ENCODE results near the gene CAPN10.

CAPN10 gene

GRCh38 chr2:240578488-240578887 lies 8.0 kb upstream of the CAPN10 start:
- TF ChIP-seq CTCF (conservative IDR thresholded peaks at IDR 0.05; ENCODE audit: low read depth): no peak
- ChIA-PET CTCF (interaction anchor here (1.1 kb wide), 1 partner anchor 13 kb away, joined by 3 read pairs; no protein-coding TSS in a partner anchor), POLR2A (ENCODE audit: low non-redundant PET) (no interaction called here)
- H3K27ac ChIP-seq: peak overlapping the region; percentile 98
- no peak for DNase-seq (ENCODE audit: low spot score)

- no peak for TF ChIP-seq CTCF (conservative IDR thresholded peaks at IDR 0.05; ENCODE audit: low read depth)
- CTCF ChIA-PET: interaction anchor here (0.6 to 1.9 kb wide), 5 partner anchors 8 to 34 kb away, joined by 3 to 16 read pairs (median 5); no protein-coding TSS in a partner anchor
- H3K27ac ChIP-seq: peak overlapping the region; percentile 98
- POLR2A ChIA-PET (ENCODE audit: low non-redundant PET): interaction anchor here (0.7 to 0.9 kb wide), 2 partner anchors 13 to 482 kb away, joined by 3 read pairs; no protein-coding TSS in a partner anchor
- no peak for DNase-seq (ENCODE audit: low spot score)
Observed at GRCh38 chr2:240579071-240579762, 7.3 kb upstream of the CAPN10 start.

GRCh38 chr2:240579771-240580614 lies 6.5 kb upstream of the CAPN10 start:
- peak; percentile 78 for DNase-seq (ENCODE audit: low spot score)
- CTCF ChIA-PET: interaction anchor here (0.6 to 1.9 kb wide), 8 partner anchors 9 to 266 kb away, joined by 3 to 16 read pairs (median 4); no protein-coding TSS in a partner anchor
- TF ChIP-seq CTCF (conservative IDR thresholded peaks at IDR 0.05; ENCODE audit: low read depth): peak; percentile 51
- H3K27ac ChIP-seq: peak overlapping the region; percentile 98
- POLR2A ChIA-PET (ENCODE audit: low non-redundant PET): interaction anchor here (0.7 to 0.9 kb wide), 2 partner anchors 14 to 483 kb away, joined by 3 read pairs; no protein-coding TSS in a partner anchor

- POLR2A ChIA-PET (ENCODE audit: low non-redundant PET): interaction anchor here (0.5 kb wide), 1 partner anchor 10 kb away, joined by 3 read pairs; no protein-coding TSS in a partner anchor
- DNase-seq (ENCODE audit: low spot score): no peak
- peak overlapping the region; percentile 26; the same call in 1 of the 2 replicates for H3K27ac ChIP-seq
- CTCF ChIA-PET: interaction anchor here (0.8 kb wide), 1 partner anchor 68 kb away, joined by 4 read pairs; no protein-coding TSS in a partner anchor
- no peak for TF ChIP-seq CTCF (conservative IDR thresholded peaks at IDR 0.05; ENCODE audit: low read depth)
Observed at GRCh38 chr2:240581811-240582210, 4.7 kb upstream of the CAPN10 start.

DNA sequence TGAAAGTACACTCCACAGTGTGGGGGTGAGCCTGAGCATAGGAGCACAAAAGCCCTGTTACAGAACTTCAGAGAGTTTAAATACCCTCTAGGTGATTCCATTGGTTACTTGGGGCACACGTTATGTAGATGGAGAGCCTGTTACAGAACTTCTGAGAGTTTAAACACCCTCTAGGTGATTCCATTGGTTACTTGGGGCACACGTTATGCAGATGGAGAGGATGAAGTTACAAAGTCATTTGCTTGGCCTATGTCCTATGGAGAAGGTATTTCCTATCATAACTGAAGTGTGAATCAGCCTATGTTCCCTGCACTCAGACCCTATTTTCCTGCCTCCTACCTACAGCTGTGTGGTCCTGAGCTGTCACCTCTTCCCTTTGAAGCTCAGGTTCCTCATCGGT lies 3.8 kb upstream of the CAPN10 start:
- ChIA-PET CTCF (no interaction called here), POLR2A (ENCODE audit: low non-redundant PET) (no interaction called here)
- DNase-seq (ENCODE audit: low spot score): no peak
- H3K27ac ChIP-seq: peak overlapping the region; percentile 24; the same call in 1 of the 2 replicates
- no peak for TF ChIP-seq CTCF (conservative IDR thresholded peaks at IDR 0.05; ENCODE audit: low read depth)

DNA sequence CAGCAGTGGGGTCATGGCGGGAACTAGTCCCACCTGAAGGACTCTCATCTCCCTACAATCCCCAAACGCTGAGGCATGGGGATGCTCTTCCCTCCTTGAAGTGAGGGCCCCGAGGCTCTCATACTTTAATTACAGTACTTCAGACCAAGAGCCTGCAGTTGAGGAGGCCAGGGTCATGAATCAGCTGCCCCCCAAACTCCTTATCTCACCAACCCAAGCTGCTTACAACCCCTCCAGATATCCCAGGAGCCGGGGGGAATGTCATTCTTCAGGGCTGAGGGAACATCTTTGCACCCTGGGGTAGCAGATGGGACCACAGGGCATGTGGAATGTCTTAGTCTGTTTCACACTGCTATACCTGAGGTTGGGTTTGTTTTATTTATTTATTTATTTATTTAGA lies 2.8 kb upstream of the CAPN10 start:
- POLR2A ChIA-PET (ENCODE audit: low non-redundant PET): no interaction called here
- H3K27ac ChIP-seq: peak overlapping the region; percentile 24
- CTCF ChIA-PET: no interaction called here
- DNase-seq (ENCODE audit: low spot score): no peak
- TF ChIP-seq CTCF (conservative IDR thresholded peaks at IDR 0.05; ENCODE audit: low read depth): no peak
